A549 (cell line): ENCODE results near the gene RHEBL1.

ENCODE experiments used
- BHLHE40 ChIP-seq: IDR thresholded peaks from 2 replicates; pipeline ENCODE4 v1.6.1; 2012; ENCODE audit warnings: low read depth, low read length, inconsistent platforms
- CBX8 ChIP-seq: fragments of 200-600 bp; sonication (generic); IDR thresholded peaks from 2 replicates; pipeline ENCODE4 v1.6.1; 2016
- CHD2 ChIP-seq: fragments of 150-350 bp; IDR thresholded peaks from 2 replicates; pipeline ENCODE4 v1.6.1; 2014; ENCODE audit warnings: low read length; ENCODE audit not compliant: partially characterized antibody
- EP300 ChIP-seq, 2 experiments: fragments of >200 bp; sonication (Bioruptor Twin); formaldehyde crosslinking; IDR thresholded peaks; 2 replicates in 1 of 2; 3 replicates in 1 of 2; pipeline ENCODE4 v1.6.1; 2016 to 2017
- ESRRA ChIP-seq: fragments of 150-350 bp; IDR thresholded peaks from 2 replicates; pipeline ENCODE4 v1.6.1; 2014; ENCODE audit warnings: mild to moderate bottlenecking, low read length, borderline replicate concordance
- HMGXB4 ChIP-seq: fragments of 250-450 bp; sonication (Bioruptor Pico); IDR thresholded peaks from 2 replicates; pipeline ENCODE4 v1.5.0; 2021; ENCODE audit warnings: mild to moderate bottlenecking, moderate library complexity, borderline replicate concordance
- MAX ChIP-seq: IDR thresholded peaks from 2 replicates; pipeline ENCODE4 v1.6.1; 2012
- NFE2L2 ChIP-seq: fragments of 150-350 bp; conservative IDR thresholded peaks from 2 replicates; pipeline ENCODE4 v1.6.1; 2014; ENCODE audit warnings: low read length
- PHF8 ChIP-seq: fragments of 200-600 bp; sonication (generic); IDR thresholded peaks from 2 replicates; pipeline ENCODE4 v1.6.1; 2016; ENCODE audit warnings: low read depth, mild to moderate bottlenecking, antibody characterized with exemption, moderate library complexity, borderline replicate concordance
- POLR2A ChIP-seq: IDR thresholded peaks from 2 replicates; pipeline ENCODE4 v1.6.1; 2012; ENCODE audit warnings: mild to moderate bottlenecking, low read length
- RFX5 ChIP-seq: fragments of 450-650 bp; IDR thresholded peaks from 2 replicates; pipeline ENCODE4 v1.7.1; 2014; ENCODE audit warnings: antibody characterized with exemption, mild to moderate bottlenecking, moderate library complexity
- RNF2 ChIP-seq: fragments of 200-600 bp; sonication (generic); IDR thresholded peaks from 2 replicates; pipeline ENCODE4 v1.6.1; 2016; ENCODE audit warnings: low read depth, mild to moderate bottlenecking, antibody characterized with exemption, moderate library complexity, borderline replicate concordance
- TF ChIP-seq, protein P1 (sequence below): fragments of >200 bp; sonication (Bioruptor Twin); formaldehyde crosslinking; IDR thresholded peaks from 3 replicates; pipeline ENCODE4 v1.5.1; 2016
- TF ChIP-seq, protein P2 (sequence below): fragments of 200-600 bp; sonication (generic); IDR thresholded peaks from 2 replicates; pipeline ENCODE4 v1.6.1; 2016; ENCODE audit warnings: antibody characterized with exemption, mild to moderate bottlenecking, moderate library complexity

DNA sequence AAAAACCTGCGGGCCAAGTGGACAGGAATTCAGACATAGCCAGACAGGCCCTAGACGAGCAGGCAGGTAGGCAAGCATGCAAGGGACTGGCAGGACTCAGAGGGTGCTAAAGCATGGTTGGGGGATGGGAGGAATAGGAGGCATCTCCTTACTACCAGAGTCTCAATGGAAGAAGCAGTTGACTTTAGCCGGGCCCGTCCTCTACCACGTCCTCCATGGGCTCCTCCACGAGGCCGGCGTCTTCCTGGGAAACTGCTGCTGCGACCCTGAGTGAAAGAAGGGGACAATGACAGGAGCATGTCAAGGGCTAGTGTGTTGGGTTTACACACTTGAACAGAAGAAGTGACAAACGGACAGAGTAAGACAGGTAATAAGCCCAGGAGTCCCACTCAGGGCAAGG is 20.8 kb downstream of the RHEBL1 start:
- TF ChIP-seq HMGXB4 (CRISPR knock-in tag): no peak
- TF ChIP-seq, protein P1, sequence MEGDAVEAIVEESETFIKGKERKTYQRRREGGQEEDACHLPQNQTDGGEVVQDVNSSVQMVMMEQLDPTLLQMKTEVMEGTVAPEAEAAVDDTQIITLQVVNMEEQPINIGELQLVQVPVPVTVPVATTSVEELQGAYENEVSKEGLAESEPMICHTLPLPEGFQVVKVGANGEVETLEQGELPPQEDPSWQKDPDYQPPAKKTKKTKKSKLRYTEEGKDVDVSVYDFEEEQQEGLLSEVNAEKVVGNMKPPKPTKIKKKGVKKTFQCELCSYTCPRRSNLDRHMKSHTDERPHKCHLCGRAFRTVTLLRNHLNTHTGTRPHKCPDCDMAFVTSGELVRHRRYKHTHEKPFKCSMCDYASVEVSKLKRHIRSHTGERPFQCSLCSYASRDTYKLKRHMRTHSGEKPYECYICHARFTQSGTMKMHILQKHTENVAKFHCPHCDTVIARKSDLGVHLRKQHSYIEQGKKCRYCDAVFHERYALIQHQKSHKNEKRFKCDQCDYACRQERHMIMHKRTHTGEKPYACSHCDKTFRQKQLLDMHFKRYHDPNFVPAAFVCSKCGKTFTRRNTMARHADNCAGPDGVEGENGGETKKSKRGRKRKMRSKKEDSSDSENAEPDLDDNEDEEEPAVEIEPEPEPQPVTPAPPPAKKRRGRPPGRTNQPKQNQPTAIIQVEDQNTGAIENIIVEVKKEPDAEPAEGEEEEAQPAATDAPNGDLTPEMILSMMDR: no peak
- no peak for TF ChIP-seq PHF8
- no peak for TF ChIP-seq CHD2
- no peak for TF ChIP-seq POLR2A
- no peak for TF ChIP-seq EP300 (IDR thresholded peaks at IDR 0.05)
- no peak for TF ChIP-seq ESRRA
- no peak for TF ChIP-seq MAX
- TF ChIP-seq NFE2L2: no peak
- TF ChIP-seq, protein P2, sequence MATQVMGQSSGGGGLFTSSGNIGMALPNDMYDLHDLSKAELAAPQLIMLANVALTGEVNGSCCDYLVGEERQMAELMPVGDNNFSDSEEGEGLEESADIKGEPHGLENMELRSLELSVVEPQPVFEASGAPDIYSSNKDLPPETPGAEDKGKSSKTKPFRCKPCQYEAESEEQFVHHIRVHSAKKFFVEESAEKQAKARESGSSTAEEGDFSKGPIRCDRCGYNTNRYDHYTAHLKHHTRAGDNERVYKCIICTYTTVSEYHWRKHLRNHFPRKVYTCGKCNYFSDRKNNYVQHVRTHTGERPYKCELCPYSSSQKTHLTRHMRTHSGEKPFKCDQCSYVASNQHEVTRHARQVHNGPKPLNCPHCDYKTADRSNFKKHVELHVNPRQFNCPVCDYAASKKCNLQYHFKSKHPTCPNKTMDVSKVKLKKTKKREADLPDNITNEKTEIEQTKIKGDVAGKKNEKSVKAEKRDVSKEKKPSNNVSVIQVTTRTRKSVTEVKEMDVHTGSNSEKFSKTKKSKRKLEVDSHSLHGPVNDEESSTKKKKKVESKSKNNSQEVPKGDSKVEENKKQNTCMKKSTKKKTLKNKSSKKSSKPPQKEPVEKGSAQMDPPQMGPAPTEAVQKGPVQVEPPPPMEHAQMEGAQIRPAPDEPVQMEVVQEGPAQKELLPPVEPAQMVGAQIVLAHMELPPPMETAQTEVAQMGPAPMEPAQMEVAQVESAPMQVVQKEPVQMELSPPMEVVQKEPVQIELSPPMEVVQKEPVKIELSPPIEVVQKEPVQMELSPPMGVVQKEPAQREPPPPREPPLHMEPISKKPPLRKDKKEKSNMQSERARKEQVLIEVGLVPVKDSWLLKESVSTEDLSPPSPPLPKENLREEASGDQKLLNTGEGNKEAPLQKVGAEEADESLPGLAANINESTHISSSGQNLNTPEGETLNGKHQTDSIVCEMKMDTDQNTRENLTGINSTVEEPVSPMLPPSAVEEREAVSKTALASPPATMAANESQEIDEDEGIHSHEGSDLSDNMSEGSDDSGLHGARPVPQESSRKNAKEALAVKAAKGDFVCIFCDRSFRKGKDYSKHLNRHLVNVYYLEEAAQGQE: no peak
- TF ChIP-seq CBX8: no peak
- no peak for TF ChIP-seq RNF2
- TF ChIP-seq BHLHE40: no peak
- TF ChIP-seq RFX5: no peak
